ENCODE results near the gene CRP.
"Not testable (repeated sequence)": the region's sequence is repeated elsewhere in the genome, so short reads cannot be mapped to it uniquely, and the experiment has no call there.

Gene CRP

GRCh38 chr1:159714529-159714928, at the start of gene CRP:
TSS of gene CRP (minus strand) at chr1:159714589. CDS start at chr1:159714485, 104 bp downstream.
- DNase-seq (ENCODE audit: low read depth) = no peak

- no peak for DNase-seq (ENCODE audit: low read depth)
Measured at GRCh38 chr1:159763686-159764085, 49.3 kb upstream of the CRP start.

GRCh38 chr1:159756397-159756796, 42.0 kb upstream of the CRP start:
- peak; percentile 85 for DNase-seq (ENCODE audit: low read depth)

GRCh38 chr1:159755451-159756007, 41.1 kb upstream of the CRP start:
- no peak for DNase-seq (ENCODE audit: low read depth)

- DNase-seq (ENCODE audit: low read depth) = no peak
Measured at GRCh38 chr1:159753386-159753785, 39.0 kb upstream of the CRP start.

GRCh38 chr1:159752135-159752580, 37.8 kb upstream of the CRP start:
- DNase-seq (ENCODE audit: low read depth) = peak; percentile 99

- DNase-seq (ENCODE audit: low read depth) = no peak
Measured at GRCh38 chr1:159751031-159751430, 36.6 kb upstream of the CRP start.

GRCh38 chr1:159750621-159751020, 36.2 kb upstream of the CRP start:
- DNase-seq (ENCODE audit: low read depth) = no peak

GRCh38 chr1:159749630-159750029, 35.2 kb upstream of the CRP start:
- no peak for DNase-seq (ENCODE audit: low read depth)

GRCh38 chr1:159748370-159748769, 34.0 kb upstream of the CRP start:
- no peak for DNase-seq (ENCODE audit: low read depth)

- DNase-seq (ENCODE audit: low read depth) = no peak
Measured at GRCh38 chr1:159746666-159747065, 32.3 kb upstream of the CRP start.

GRCh38 chr1:159743651-159744410, 29.4 kb upstream of the CRP start:
- no peak for DNase-seq (ENCODE audit: low read depth)

GRCh38 chr1:159737238-159737916, 23.0 kb upstream of the CRP start:
- no peak for DNase-seq (ENCODE audit: low read depth)

- DNase-seq (ENCODE audit: low read depth) = not testable (repeated sequence)
Measured at GRCh38 chr1:159723188-159723587, 8.8 kb upstream of the CRP start.

- DNase-seq (ENCODE audit: low read depth) = no peak
Measured at GRCh38 chr1:159719990-159720389, 5.6 kb upstream of the CRP start.

- DNase-seq (ENCODE audit: low read depth) = no peak
Measured at GRCh38 chr1:159715855-159716254, 1.5 kb upstream of the CRP start.

- no peak for DNase-seq (ENCODE audit: low read depth)
Measured at GRCh38 chr1:159712080-159712479, 2.3 kb downstream of the CRP start.

GRCh38 chr1:159707472-159708260, 6.7 kb downstream of the CRP start:
- no peak for DNase-seq (ENCODE audit: low read depth)

GRCh38 chr1:159705904-159706256, 8.5 kb downstream of the CRP start:
- DNase-seq (ENCODE audit: low read depth) = no peak

GRCh38 chr1:159705251-159705903, 9.0 kb downstream of the CRP start:
- DNase-seq (ENCODE audit: low read depth) = no peak

GRCh38 chr1:159704481-159704880, 9.9 kb downstream of the CRP start:
- DNase-seq (ENCODE audit: low read depth) = no peak

- DNase-seq (ENCODE audit: low read depth) = no peak
Measured at GRCh38 chr1:159700312-159700711, 14.1 kb downstream of the CRP start.
